ENCODE measurements around the gene STXBP5.

Gene STXBP5

DNA sequence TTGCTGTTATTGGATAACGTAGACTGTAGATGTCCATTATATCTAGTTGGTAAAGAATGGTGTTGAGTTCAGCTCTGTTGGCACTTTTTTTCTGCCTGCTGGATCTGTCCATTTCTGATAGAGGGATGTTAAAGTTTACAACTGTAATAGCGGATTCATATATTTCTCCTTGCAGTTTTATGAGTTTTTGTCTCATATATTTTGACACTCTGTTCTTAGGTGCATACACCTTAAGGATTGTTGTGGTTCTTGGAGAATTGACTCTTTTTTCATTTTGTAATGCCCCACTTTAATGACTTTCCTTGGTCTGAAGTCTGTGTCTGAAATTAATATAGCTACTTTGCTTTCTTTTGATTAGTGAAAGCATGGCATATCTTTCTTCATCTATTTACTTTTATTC lies 16.1 kb downstream of the STXBP5 start:
- Histone ChIP-seq H3K9me3 (ENCODE audit: low read depth, low read length) (no peaks in the 10 kb centered on the region), H3K9ac (ENCODE audit: insufficient read length) (no peak overlapping the region), H3K36me3 (ENCODE audit: insufficient read depth, low read length) (peaks cover 5% of the 10 kb centered on the region; the same call in 1 of the 2 replicates), H3K27ac (no peak overlapping the region), H3K4me3 (no peak overlapping the region)
- DNase-seq (ENCODE audit: low read depth, low spot score): no peak
- TF ChIP-seq EZH2 (IDR thresholded peaks at IDR 0.05) (no peak), POLR2AphosphoS5 (IDR thresholded peaks at IDR 0.05; ENCODE audit: borderline replicate concordance, low read depth, low read length) (no peak), FOXP2 (optimal IDR thresholded peaks at IDR 0.05; ENCODE audit: control extremely low read depth, extremely low read length, insufficient read depth) (no peak)

- Histone ChIP-seq H3K4me3 (no peak overlapping the region), H3K27ac (no peak overlapping the region), H3K9ac (ENCODE audit: insufficient read length) (no peak overlapping the region), H3K9me3 (ENCODE audit: low read depth, low read length) (no peaks in the 10 kb centered on the region), H3K36me3 (ENCODE audit: insufficient read depth, low read length) (peaks cover 5% of the 10 kb centered on the region; the same call in 1 of the 2 replicates)
- TF ChIP-seq EZH2 (IDR thresholded peaks at IDR 0.05): no peak
- TF ChIP-seq FOXP2 (optimal IDR thresholded peaks at IDR 0.05; ENCODE audit: control extremely low read depth, extremely low read length, insufficient read depth): no peak
- TF ChIP-seq POLR2AphosphoS5 (IDR thresholded peaks at IDR 0.05; ENCODE audit: borderline replicate concordance, low read depth, low read length): no peak
- no peak for DNase-seq (ENCODE audit: low read depth, low spot score)
Observed at GRCh38 chr6:147221739-147222138, 17.5 kb downstream of the STXBP5 start.

DNA sequence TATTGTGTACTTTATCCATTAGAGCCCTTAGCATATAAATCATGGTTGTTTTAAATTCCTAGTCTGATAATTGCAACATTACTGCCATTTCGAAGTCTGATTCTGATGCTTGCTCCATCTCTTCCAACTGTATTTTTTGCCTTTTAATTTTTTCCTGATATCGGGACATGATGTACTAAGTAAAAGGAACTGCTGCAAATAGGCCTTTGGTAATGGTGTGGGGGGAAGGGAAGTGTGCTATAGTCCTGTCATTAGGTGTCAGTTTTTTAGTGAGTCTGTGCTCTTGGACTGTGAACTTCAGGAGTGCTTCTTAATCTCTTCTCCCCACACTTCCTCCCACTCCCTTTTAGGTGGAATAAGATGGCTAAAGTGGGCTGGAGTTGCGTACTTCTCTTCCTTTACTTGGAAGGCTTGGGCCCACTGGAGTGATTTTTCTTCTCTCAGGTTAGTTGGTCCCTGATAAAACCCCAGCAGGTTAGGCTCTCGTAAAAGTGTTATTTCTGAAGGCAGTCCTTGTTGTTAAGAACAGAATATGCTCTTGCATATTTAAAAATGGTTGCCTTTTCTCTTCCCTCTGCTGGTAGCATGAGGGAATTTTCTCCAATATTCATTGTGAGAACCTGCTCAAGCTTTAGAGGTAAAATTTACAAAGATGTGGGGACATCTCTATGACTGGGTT lies 18.1 kb downstream of the STXBP5 start:
- no peak for TF ChIP-seq FOXP2 (optimal IDR thresholded peaks at IDR 0.05; ENCODE audit: control extremely low read depth, extremely low read length, insufficient read depth)
- TF ChIP-seq EZH2 (IDR thresholded peaks at IDR 0.05): no peak
- no peak for TF ChIP-seq POLR2AphosphoS5 (IDR thresholded peaks at IDR 0.05; ENCODE audit: borderline replicate concordance, low read depth, low read length)

DNA sequence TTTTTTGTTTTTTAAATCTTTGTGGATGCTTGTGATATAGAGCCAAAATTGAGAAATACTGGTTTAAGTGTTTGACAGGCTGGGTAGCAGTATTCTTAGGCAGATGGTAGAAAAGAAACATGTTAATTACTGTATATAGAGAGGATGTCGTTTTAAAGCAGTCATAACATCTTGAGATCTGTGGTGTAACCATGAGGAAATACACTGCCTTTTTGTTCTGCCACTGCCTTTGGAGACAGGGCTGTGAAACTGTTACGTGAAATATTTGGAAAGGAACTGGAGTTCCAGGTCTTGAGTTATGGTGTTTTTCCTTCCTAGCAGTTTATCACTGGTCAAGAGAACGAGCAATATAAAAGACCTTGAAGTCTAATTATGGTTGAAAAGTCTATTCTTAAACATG lies 19.5 kb downstream of the STXBP5 start:
- H3K4me3 ChIP-seq: no peak overlapping the region
- DNase-seq (ENCODE audit: low read depth, low spot score): no peak
- no peak for TF ChIP-seq POLR2AphosphoS5 (IDR thresholded peaks at IDR 0.05; ENCODE audit: borderline replicate concordance, low read depth, low read length)
- no peak overlapping the region for H3K27ac ChIP-seq
- H3K9me3 ChIP-seq (ENCODE audit: low read depth, low read length): no peaks in the 10 kb centered on the region
- H3K9ac ChIP-seq (ENCODE audit: insufficient read length): no peak overlapping the region
- H3K36me3 ChIP-seq (ENCODE audit: insufficient read depth, low read length): peaks cover 5% of the 10 kb centered on the region; the same call in 1 of the 2 replicates

More for the DNA sequence above, 18.1 kb downstream of the STXBP5 start:
- no peak for DNase-seq (ENCODE audit: low read depth, low spot score)
- no peak overlapping the region for H3K9ac ChIP-seq (ENCODE audit: insufficient read length)
- H3K27ac ChIP-seq: no peak overlapping the region
- no peaks in the 10 kb centered on the region for H3K9me3 ChIP-seq (ENCODE audit: low read depth, low read length)
- H3K36me3 ChIP-seq (ENCODE audit: insufficient read depth, low read length): peaks cover 5% of the 10 kb centered on the region; the same call in 1 of the 2 replicates
- H3K4me3 ChIP-seq: no peak overlapping the region

DNA sequence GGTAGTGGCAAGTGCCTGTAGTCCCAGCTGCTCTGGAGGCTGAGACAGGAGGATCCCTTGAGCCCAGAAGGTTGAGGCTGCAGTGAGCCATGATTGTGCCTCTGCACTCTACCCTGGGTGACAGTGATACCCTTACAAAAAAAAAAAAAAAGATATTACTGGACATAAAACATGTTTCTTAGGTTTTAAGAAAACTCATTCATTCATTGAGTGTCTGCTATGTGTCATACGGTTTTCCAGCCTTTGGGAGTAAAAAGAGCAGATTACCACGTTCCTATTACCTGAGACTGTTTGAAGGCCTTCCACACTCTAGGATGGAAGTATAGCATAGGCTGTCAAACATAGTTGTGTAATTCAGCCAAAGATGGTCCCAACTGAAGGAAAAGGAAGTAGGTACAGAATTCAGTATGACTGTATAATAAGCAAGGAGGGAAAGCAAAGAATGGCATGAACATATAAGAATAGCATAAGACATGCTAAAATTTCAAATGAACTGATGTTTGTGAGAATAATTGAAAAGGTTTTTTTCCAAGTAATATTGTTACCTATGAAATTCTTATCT lies 22.0 kb downstream of the STXBP5 start:
- no peak overlapping the region for H3K9ac ChIP-seq (ENCODE audit: insufficient read length)
- DNase-seq (ENCODE audit: low read depth, low spot score): no peak
- TF ChIP-seq EZH2 (IDR thresholded peaks at IDR 0.05) (no peak), FOXP2 (optimal IDR thresholded peaks at IDR 0.05; ENCODE audit: control extremely low read depth, extremely low read length, insufficient read depth) (no peak), POLR2AphosphoS5 (IDR thresholded peaks at IDR 0.05; ENCODE audit: borderline replicate concordance, low read depth, low read length) (no peak)
- no peak overlapping the region for H3K27ac ChIP-seq
- H3K36me3 ChIP-seq (ENCODE audit: insufficient read depth, low read length): peaks cover 3% of the 10 kb centered on the region; the same call in 1 of the 2 replicates
- H3K4me3 ChIP-seq: no peak overlapping the region
- H3K9me3 ChIP-seq (ENCODE audit: low read depth, low read length): no peaks in the 10 kb centered on the region

GRCh38 chr6:147226877-147227276 lies 22.7 kb downstream of the STXBP5 start:
- H3K27ac ChIP-seq: no peak overlapping the region
- H3K4me3 ChIP-seq: no peak overlapping the region
- H3K36me3 ChIP-seq (ENCODE audit: insufficient read depth, low read length): 0 out of 2 replicates have a peak, but pooled peaks cover 3% of the 10 kb centered on the region
- H3K9ac ChIP-seq (ENCODE audit: insufficient read length): no peak overlapping the region
- DNase-seq (ENCODE audit: low read depth, low spot score): no peak
- no peak for TF ChIP-seq POLR2AphosphoS5 (IDR thresholded peaks at IDR 0.05; ENCODE audit: borderline replicate concordance, low read depth, low read length)
- no peak for TF ChIP-seq FOXP2 (optimal IDR thresholded peaks at IDR 0.05; ENCODE audit: control extremely low read depth, extremely low read length, insufficient read depth)
- TF ChIP-seq EZH2 (IDR thresholded peaks at IDR 0.05): no peak
- no peaks in the 10 kb centered on the region for H3K9me3 ChIP-seq (ENCODE audit: low read depth, low read length)

DNA sequence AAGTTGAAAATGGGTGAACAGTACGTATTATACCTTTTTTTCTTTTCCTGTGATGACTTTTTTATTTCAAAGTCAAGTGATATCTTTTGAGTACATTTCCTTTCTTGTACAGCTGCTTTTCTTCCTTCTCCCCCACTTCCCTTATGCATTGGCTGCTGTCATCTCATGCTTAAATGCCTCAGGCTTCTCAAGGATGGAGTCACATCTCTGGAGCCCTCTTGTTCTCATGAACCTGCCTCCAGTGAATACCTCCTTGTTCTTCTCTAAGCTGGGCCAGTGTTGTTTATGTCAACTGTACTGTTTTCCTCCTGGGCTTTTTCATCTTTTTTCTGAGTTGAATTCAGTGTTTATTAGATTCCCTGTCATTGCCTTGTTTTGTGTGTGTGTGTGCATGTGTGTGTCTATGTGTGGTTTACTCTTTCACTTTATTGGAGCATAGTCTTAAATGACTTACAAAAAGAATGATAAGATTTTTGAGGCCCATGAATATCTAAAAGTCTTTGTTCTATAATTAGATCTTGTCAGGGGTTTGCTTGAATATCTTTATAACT lies 23.6 kb downstream of the STXBP5 start:
- Histone ChIP-seq H3K4me3 (no peak overlapping the region), H3K9me3 (ENCODE audit: low read depth, low read length) (no peaks in the 10 kb centered on the region), H3K27ac (no peak overlapping the region), H3K9ac (ENCODE audit: insufficient read length) (no peak overlapping the region), H3K36me3 (ENCODE audit: insufficient read depth, low read length) (peaks cover 2% of the 10 kb centered on the region; the same call in 1 of the 2 replicates)
- no peak for TF ChIP-seq POLR2AphosphoS5 (IDR thresholded peaks at IDR 0.05; ENCODE audit: borderline replicate concordance, low read depth, low read length)
- no peak for DNase-seq (ENCODE audit: low read depth, low spot score)

DNA sequence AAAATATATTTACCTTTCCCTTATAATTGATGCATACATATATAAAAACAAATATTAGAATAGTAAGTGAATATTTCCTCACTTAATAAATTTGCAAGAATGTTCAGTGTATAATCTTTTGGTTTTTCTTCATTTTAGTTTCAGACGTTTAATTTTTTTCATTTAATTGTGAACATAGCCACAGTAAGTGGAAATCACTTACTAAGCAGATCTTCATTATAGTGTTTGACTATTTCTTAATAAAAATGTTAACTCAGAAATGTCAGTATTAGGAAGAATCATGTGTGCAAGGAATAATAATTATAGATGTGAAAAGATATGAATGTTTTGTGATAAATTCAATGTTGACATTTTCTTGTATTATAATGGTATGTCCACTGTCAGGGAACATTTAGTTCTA lies 27.4 kb downstream of the STXBP5 start:
- Histone ChIP-seq H3K9me3 (ENCODE audit: low read depth, low read length) (no peaks in the 10 kb centered on the region), H3K27ac (no peak overlapping the region), H3K36me3 (ENCODE audit: insufficient read depth, low read length) (no peaks in the 10 kb centered on the region; the same call in 1 of the 2 replicates), H3K4me3 (no peak overlapping the region), H3K9ac (ENCODE audit: insufficient read length) (no peak overlapping the region)
- DNase-seq (ENCODE audit: low read depth, low spot score): no peak
- TF ChIP-seq EZH2 (IDR thresholded peaks at IDR 0.05): no peak
- no peak for TF ChIP-seq POLR2AphosphoS5 (IDR thresholded peaks at IDR 0.05; ENCODE audit: borderline replicate concordance, low read depth, low read length)
- no peak for TF ChIP-seq FOXP2 (optimal IDR thresholded peaks at IDR 0.05; ENCODE audit: control extremely low read depth, extremely low read length, insufficient read depth)
